Measurements from ENCODE around the gene ARMC5. TPM values are rescaled to one million over a fixed set of nuclear protein-coding genes. Genes with fewer than 3 reads are reported as not detected.
A peak's percentile ranks its signal among the peaks of the same experiment; 100 is the strongest.

ARMC5 gene
- total and polyA plus RNA-seq, 10 of the 15 experiments (the other 5 are each of a cell fraction or from before 2014, with no cell fraction given): 0.06 to 13.2 (median 5.6) TPM

DNA sequence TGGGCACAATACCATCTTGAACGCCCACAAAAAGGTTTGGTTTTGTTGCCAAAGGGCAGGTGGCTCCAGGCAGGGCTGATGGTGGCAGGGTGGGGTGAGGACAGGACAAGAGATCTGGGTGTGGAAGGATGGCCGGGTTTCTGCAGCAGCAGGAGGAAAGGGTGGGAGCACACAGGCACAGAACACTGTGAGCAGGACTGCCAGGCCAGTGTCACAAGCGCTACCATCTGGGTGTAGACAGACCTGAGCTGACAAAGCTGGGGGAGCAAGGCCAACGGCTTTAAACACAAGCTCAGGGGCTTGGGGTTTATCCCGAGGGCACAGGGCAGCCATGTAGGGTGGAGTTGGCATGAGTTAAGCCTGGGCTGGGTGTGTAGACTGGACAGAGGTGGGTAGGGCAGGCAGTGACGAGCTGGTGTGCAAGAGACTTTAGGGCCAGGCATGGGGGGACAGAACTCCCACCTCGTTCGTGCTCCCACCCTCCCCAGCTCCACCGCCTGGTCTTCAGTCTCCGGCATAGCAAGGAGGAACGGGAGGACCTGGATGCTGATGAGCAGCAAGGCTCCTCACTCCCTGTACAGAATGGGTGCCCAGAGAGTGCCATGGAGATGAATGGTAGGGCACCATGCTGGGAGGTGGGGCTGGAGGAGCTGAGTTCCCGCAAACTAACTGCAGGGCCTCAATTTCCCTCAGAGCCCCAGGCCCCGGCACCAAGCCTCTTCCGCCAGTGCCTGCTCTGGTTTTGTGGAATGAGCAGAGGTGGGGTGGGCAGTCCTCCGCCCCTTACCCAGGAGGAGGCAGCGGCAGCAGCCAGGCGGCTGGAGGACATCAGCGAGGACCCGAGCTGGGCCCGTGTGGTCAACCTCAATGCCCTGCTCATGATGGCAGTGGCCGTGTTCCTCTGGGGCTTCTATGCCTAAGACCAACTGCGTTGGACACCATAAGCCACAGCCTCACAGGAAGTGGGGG, 30.6 kb downstream of the ARMC5 start:
- FAIRE-seq (no peak), DNase-seq (ENCODE audit: low read depth, low spot score) (no peak), ATAC-seq (no peak)
- Histone ChIP-seq H3K9me3 (replicated peaks; ENCODE audit: control insufficient read depth, insufficient read depth, low read length) (no peaks in the 10 kb centered on the region), H3K9ac (ENCODE audit: control insufficient read depth, insufficient read depth, low read length) (no peak overlapping the region), H3K27ac (ENCODE audit: control insufficient read depth, insufficient read depth) (no peak overlapping the region), H3K4me1 (ENCODE audit: control insufficient read depth, insufficient read depth, low read length) (0 out of 2 replicates have a peak, but pooled peaks cover 3% of the 10 kb centered on the region), H2AFZ (ENCODE audit: control insufficient read depth, low read depth, low read length) (no peak overlapping the region), H3K4me3 (no peak overlapping the region), H3K4me2 (ENCODE audit: control insufficient read depth, insufficient read depth) (no peak overlapping the region), H3K36me3 (ENCODE audit: control insufficient read depth in 2 of 2, insufficient read depth in 2 of 2, low read length in 1 of 2) (no peaks in the 10 kb centered on the region; a peak in 4 of 4 replicates), H3K79me2 (ENCODE audit: control insufficient read depth, insufficient read depth, low read length) (no peaks in the 10 kb centered on the region), H3K27me3 (replicated peaks in 1 of 2; ENCODE audit: control insufficient read depth in 2 of 2, insufficient read depth in 2 of 2, low read length in 1 of 2) (no peaks in the 10 kb centered on the region), H4K20me1 (ENCODE audit: control insufficient read depth, insufficient read depth) (no peaks in the 10 kb centered on the region)
- no peak for TF ChIP-seq NRF1 (conservative IDR thresholded peaks at IDR 0.05; ENCODE audit: low read depth, low read length)
- peak; percentile 39; the same call in 1 of the 2 replicates for TF ChIP-seq POLR2A (IDR thresholded peaks at IDR 0.05; ENCODE audit: low read depth, low read length)
- TF ChIP-seq PML (IDR thresholded peaks at IDR 0.05; ENCODE audit: low read length): no peak
- TF ChIP-seq TBL1XR1 (IDR thresholded peaks at IDR 0.05; ENCODE audit: low read depth, low read length): no peak
- no peak for TF ChIP-seq KAT2A (conservative IDR thresholded peaks at IDR 0.05; ENCODE audit: control insufficient read depth, low read depth, low read length)
- TF ChIP-seq RAD21 (IDR thresholded peaks at IDR 0.05; ENCODE audit: insufficient read depth, low read depth, low read length): no peak
- TF ChIP-seq, protein P1, sequence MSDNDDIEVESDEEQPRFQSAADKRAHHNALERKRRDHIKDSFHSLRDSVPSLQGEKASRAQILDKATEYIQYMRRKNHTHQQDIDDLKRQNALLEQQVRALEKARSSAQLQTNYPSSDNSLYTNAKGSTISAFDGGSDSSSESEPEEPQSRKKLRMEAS (IDR thresholded peaks at IDR 0.05; ENCODE audit: low read depth, low read length): no peak
- TF ChIP-seq ZBTB40 (IDR thresholded peaks at IDR 0.05; ENCODE audit: borderline replicate concordance): no peak
- intact Hi-C loops (cut with micrococcal nuclease; ENCODE audit: unreplicated experiment): no loop called here
- ChIA-PET CTCF (interaction anchor here (1.4 kb wide), 1 partner anchor 29 kb away, joined by 4 read pairs; no protein-coding TSS in a partner anchor), RAD21 (ENCODE audit: unreplicated experiment) (no interaction called here), SMC1A (ENCODE audit: uncharacterized antibody, unreplicated experiment) (no interaction called here), POLR2A (no interaction called here)
- BruUV-seq (replicated peaks): TSS peak; percentile 36
- in situ Hi-C loops (cut with MboI): no loop called here
- 84% methylated on average over 22 of the region's 22 CpGs for WGBS (ENCODE audit: insufficient coverage, insufficient replicate concordance, low lambda C conversion rate, missing lambda C conversion rate)

Data from GM12878 (cell line).